OCI-LY7 (cell line): ENCODE results near the gene ISY1. TPM values are rescaled to one million over a fixed set of nuclear protein-coding genes. Genes with fewer than 3 reads are reported as not detected.

Source experiments
- BruUV-seq: library from RNA; stranded (reverse); fragments of 400-500 nt; replicated peaks from 2 replicates; lab custom pipeline; 2021; lab: Mats Ljungman, UMichigan
- CTCF ChIA-PET: fragments of 300-600 bp; sonication (Branson Sonifier 250); formaldehyde crosslinking; loops from one replicate; lab custom pipeline; 2022; ENCODE audit warnings: antibody characterized with exemption; ENCODE audit not compliant: unreplicated experiment; lab: Charles Lee
- POLR2A ChIA-PET: fragments of 300-600 bp; sonication (Branson Sonifier 250); formaldehyde crosslinking; loops from one replicate; lab custom pipeline; 2022; ENCODE audit warnings: antibody characterized with exemption; lab: Charles Lee
- DNase-seq: peaks from one replicate; pipeline ENCODE4 v3.0.0-alpha.2; 2015; ENCODE audit warnings: low spot score
- H2AFZ ChIP-seq: fragments of 200-600 bp; sonication (generic), shearing (Covaris generic); 2 replicates; pipeline ENCODE4 v1.6.1; 2014; ENCODE audit warnings: mild to moderate bottlenecking, antibody characterized with exemption, low read length, moderate library complexity
- H3K27ac ChIP-seq: fragments of 200-600 bp; sonication (generic); 2 replicates; pipeline ENCODE4 v1.5.1; 2014; ENCODE audit warnings: mixed run types, low read depth, mild to moderate bottlenecking, moderate library complexity, low read length, inconsistent platforms; ENCODE audit not compliant: poor library complexity, severe bottlenecking
- H3K36me3 ChIP-seq: fragments of 200-600 bp; sonication (generic); 2 replicates; pipeline ENCODE4 v1.6.1; 2014; ENCODE audit warnings: mild to moderate bottlenecking, antibody characterized with exemption, low read length, moderate library complexity, mixed read lengths; ENCODE audit not compliant: insufficient read depth
- H3K4me1 ChIP-seq: fragments of 200-600 bp; sonication (generic); 2 replicates; pipeline ENCODE4 v1.5.1; 2014; ENCODE audit warnings: mild to moderate bottlenecking, low read length; ENCODE audit not compliant: insufficient read depth, poor library complexity, severe bottlenecking
- H3K4me2 ChIP-seq: fragments of 200-600 bp; sonication (generic); 2 replicates; pipeline ENCODE4 v1.6.1; 2014; ENCODE audit warnings: mild to moderate bottlenecking, low read length
- H3K4me3 ChIP-seq: fragments of 200-600 bp; sonication (generic); 2 replicates; pipeline ENCODE4 v1.5.1; 2014; ENCODE audit warnings: mild to moderate bottlenecking, low read depth, low read length; ENCODE audit not compliant: poor library complexity, severe bottlenecking
- H3K79me2 ChIP-seq: fragments of 200-600 bp; sonication (generic); 2 replicates; pipeline ENCODE4 v1.6.1; 2016; ENCODE audit warnings: low read depth, mild to moderate bottlenecking, low read length, moderate library complexity, mixed read lengths; ENCODE audit not compliant: insufficient read depth
- H3K9me2 ChIP-seq: fragments of 200-600 bp; sonication (generic); 2 replicates; pipeline ENCODE4 v1.6.1; 2016; ENCODE audit warnings: mild to moderate bottlenecking, low read length, mixed read lengths; ENCODE audit not compliant: insufficient read depth
- H3K9me3 ChIP-seq: fragments of 200-600 bp; sonication (generic); 2 replicates; pipeline ENCODE4 v1.6.1; 2014; ENCODE audit warnings: mild to moderate bottlenecking, mixed run types, low read length, mixed read lengths
- H4K20me1 ChIP-seq: fragments of 200-600 bp; sonication (generic); 2 replicates; pipeline ENCODE4 v1.6.1; 2014; ENCODE audit warnings: mild to moderate bottlenecking, antibody characterized with exemption, low read length, moderate library complexity, mixed read lengths; ENCODE audit not compliant: insufficient read depth
- EZH2phosphoT487 ChIP-seq: fragments of 200-600 bp; sonication (generic); IDR thresholded peaks from 2 replicates; pipeline ENCODE4 v1.6.1; 2018; ENCODE audit warnings: low read depth, borderline replicate concordance, mild to moderate bottlenecking, mixed run types, antibody characterized with exemption, low read length, moderate library complexity, mixed read lengths
- intact Hi-C: fragments of 100-400 bp; cut with micrococcal nuclease; formaldehyde crosslinking; loops from one replicate; pipeline ENCODE4 v1.10.0; 2022; ENCODE audit not compliant: unreplicated experiment
- total RNA-seq, 2 experiments: library from RNA; depleted of rRNA in 1 of 2; stranded (reverse); fragments of >200 nt in 1 of 2; shearing (Covaris generic) in 1 of 2; gene quantifications; 2 replicates each; pipeline ENCODE4 v1.2.3, GENCODE V29; 2014 to 2022
- TF ChIP-seq, protein P1 (sequence below): fragments of 200-600 bp; sonication (generic); conservative IDR thresholded peaks from 2 replicates; pipeline ENCODE4 v1.5.1; 2014; ENCODE audit warnings: mild to moderate bottlenecking, antibody characterized with exemption, low read length, moderate library complexity, mixed read lengths

Gene ISY1
- total RNA-seq, 2 experiments from 2014 or later = 34.5 to 62.1 TPM

DNA sequence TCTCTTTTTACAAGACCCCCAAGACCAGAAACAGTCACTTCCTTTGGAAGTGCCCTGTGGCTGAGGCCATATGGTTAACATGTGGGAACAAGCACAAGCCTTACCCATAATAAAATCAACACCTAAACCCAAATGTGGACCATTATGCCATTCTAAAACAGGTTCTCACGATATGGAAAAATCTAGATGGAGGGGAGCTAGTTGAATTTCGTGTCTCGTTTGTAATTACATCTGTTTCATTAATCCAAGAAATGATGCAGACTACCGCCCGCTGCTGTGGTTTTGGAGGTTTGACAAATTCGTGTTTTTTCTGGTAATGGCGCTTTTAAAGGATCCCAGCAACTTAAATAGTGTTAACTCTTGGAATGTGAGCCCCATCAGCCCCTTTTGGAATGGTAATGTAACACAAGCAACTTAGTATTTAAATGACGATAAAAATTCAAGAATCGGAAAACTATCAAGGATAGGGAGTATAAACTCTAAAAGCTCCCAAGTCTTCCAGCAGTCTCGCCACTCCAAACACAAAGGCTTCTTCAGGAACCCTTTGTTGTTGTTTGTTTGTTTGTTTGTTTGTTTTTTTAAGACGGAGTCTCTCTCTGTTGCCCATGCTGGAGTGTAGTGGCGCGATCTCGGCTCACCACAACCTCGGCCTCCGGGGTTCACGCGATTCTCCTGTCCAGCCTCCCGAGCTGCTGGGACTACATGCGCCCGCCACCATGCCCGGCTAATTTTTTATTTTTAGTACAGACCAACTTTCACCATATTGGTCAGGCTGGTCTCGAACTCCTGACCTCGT lies 21.7 kb upstream of the ISY1 start:
- no peak overlapping the region for H2AFZ ChIP-seq
- H3K79me2 ChIP-seq = peaks cover 90% of the 10 kb centered on the region
- no TSS peak for BruUV-seq
- peak; percentile 51 for DNase-seq
- intact Hi-C loops = loop anchor here (1.0 to 5.0 kb wide), 5 partner anchors 21 to 255 kb away; partner anchors contain the start of genes ISY1, MBD4 and RAB43
- ChIA-PET CTCF (interaction anchor here (1.6 kb wide), 1 partner anchor 62 kb away, joined by 4 read pairs; no protein-coding TSS in a partner anchor), POLR2A (interaction anchor here (0.6 to 1.5 kb wide), 6 partner anchors 13 to 167 kb away, joined by 3 to 8 read pairs (median 4); partner anchors contain the start of gene RAB43)
- H3K4me2 ChIP-seq = peak overlapping the region; percentile 79
- peak overlapping the region; percentile 83 for H3K4me3 ChIP-seq
- no peaks in the 10 kb centered on the region for H3K9me3 ChIP-seq
- peak overlapping the region; percentile 72 for H3K27ac ChIP-seq
- TF ChIP-seq EZH2phosphoT487 = no peak
- TF ChIP-seq, protein P1, sequence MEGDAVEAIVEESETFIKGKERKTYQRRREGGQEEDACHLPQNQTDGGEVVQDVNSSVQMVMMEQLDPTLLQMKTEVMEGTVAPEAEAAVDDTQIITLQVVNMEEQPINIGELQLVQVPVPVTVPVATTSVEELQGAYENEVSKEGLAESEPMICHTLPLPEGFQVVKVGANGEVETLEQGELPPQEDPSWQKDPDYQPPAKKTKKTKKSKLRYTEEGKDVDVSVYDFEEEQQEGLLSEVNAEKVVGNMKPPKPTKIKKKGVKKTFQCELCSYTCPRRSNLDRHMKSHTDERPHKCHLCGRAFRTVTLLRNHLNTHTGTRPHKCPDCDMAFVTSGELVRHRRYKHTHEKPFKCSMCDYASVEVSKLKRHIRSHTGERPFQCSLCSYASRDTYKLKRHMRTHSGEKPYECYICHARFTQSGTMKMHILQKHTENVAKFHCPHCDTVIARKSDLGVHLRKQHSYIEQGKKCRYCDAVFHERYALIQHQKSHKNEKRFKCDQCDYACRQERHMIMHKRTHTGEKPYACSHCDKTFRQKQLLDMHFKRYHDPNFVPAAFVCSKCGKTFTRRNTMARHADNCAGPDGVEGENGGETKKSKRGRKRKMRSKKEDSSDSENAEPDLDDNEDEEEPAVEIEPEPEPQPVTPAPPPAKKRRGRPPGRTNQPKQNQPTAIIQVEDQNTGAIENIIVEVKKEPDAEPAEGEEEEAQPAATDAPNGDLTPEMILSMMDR = no peak
- peaks cover 58% of the 10 kb centered on the region for H3K4me1 ChIP-seq
- peaks cover 57% of the 10 kb centered on the region for H3K36me3 ChIP-seq
- H3K9me2 ChIP-seq = no peaks in the 10 kb centered on the region
- H4K20me1 ChIP-seq = peaks cover 38% of the 10 kb centered on the region

GRCh38 chr3:129181819-129182218 lies 21.0 kb upstream of the ISY1 start:
- Histone ChIP-seq H3K4me2 (peak overlapping the region; percentile 79), H3K9me3 (no peaks in the 10 kb centered on the region), H3K9me2 (no peaks in the 10 kb centered on the region), H3K36me3 (peaks cover 65% of the 10 kb centered on the region), H3K79me2 (peaks cover 98% of the 10 kb centered on the region), H3K27ac (peak overlapping the region; percentile 72), H3K4me3 (peak overlapping the region; percentile 83), H3K4me1 (peaks cover 58% of the 10 kb centered on the region), H2AFZ (no peak overlapping the region), H4K20me1 (peaks cover 46% of the 10 kb centered on the region)
- ChIA-PET POLR2A (interaction anchor here (0.6 to 1.5 kb wide), 6 partner anchors 12 to 166 kb away, joined by 3 to 8 read pairs (median 3); partner anchors contain the start of gene RAB43), CTCF (interaction anchor here (1.6 kb wide), 1 partner anchor 63 kb away, joined by 4 read pairs; no protein-coding TSS in a partner anchor)
- TF ChIP-seq, protein P1 = no peak
- TF ChIP-seq EZH2phosphoT487 = no peak
- TSS peak; percentile 55 for BruUV-seq
- DNase-seq = no peak
- intact Hi-C loops = loop anchor here (2.0 to 5.0 kb wide), 4 partner anchors 61 to 255 kb away; partner anchors contain the start of genes MBD4 and RAB43
